NCI-H1092 (cell line): ENCODE measurements around the gene MORN1.
"Not testable (repeated sequence)": the region's sequence is repeated elsewhere in the genome, so short reads cannot be mapped to it uniquely, and the experiment has no call there.

ENCODE experiments used
- DNase-seq: peaks from one replicate; lab custom pipeline; 2025; lab: John Stamatoyannopoulos, UW

The MORN1 gene

GRCh38 chr1:2337081-2337480 is 54.3 kb downstream of the MORN1 start:
- no peak for DNase-seq

GRCh38 chr1:2336499-2336898 is 54.9 kb downstream of the MORN1 start:
- DNase-seq, result no peak

DNA sequence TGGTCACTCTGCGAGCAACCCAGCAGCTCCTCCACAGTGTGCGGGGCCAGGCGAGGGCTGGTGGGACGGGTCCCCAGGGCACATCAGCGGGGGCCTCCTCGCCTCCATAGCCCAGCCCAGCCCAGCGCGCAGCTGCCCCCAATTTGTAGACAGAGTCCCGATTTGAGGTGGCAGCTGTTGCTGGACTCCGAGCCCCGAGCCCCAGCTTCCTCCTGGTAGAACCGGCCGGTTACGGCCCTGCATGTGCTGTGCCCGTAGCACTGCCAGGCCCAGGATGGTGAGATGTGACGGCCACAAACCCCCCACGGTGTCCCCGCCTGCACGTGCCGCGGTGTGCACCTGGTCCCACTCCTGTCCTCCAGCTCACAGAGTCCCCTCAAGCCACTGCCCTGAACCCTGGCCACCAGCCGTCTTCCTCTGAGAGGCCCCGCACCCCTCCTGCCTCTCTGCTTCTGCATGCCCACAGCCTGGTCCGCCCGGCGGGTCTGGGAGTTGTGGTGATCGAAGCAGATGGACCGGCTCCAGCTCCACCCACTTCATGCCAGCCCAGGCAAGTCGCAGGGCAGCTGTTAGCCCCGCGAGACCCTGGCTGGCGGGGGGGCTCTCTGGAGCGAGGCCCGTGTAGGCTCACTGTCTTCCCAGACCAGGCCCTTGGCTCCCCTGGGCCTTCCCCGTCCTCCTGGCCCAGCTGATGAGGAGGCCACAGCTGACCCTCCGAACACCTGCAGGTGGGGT is 55.5 kb downstream of the MORN1 start:
- no peak for DNase-seq

DNA sequence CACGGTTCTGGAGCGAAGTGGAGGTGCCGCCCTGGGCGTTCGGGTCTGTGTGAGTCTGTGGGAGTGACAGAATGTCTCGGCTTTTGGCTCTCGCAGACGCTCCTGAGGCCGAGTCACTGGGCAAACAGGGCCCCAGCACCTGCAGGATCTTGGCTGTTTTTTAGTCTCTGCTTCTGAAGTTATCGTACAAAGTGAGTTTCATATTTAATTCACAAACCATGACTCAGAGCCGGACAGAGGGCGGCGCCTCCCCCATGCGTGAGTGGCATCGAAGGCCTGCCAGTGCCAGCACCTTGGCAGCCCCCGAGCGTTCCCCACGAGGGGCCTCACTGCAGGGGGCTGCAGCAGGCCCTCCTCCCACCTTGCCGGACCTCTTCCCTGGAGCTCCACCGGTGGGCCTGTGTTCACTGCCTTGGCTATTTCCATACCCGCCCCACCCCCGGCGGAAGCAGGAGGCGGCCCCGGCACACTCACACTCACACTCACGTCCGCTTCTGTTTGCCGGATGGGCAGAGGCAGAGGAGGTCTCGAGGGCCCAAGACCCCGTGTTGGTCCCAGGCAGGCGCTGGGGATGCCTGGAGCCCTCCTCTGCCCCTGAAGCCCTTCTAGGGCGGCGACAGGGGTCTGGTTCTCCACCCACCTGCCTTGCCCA is 56.3 kb downstream of the MORN1 start:
- no peak for DNase-seq

- no peak for DNase-seq
Measured at GRCh38 chr1:2334366-2334765, 57.0 kb downstream of the MORN1 start.

DNA sequence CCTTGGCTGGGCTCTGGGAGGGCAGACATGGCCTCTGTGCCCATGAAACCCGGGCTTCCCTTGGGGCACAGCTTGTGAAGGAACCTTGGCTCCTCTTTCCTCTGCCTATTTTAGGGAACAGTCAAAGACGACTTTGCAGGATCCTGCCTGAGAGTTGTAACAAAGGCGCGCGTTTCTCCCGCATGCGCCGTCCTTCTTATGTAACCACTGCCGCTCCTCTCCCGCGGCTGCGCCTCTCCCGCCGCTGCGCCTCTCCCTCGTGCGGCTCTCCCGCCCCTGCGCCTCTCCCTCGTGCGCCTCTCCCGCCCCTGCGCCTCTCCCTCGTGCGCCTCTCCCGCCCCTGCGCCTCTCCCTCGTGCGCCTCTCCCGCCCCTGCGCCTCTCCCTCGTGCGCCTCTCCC is 59.8 kb downstream of the MORN1 start:
- not testable (repeated sequence) for DNase-seq

GRCh38 chr1:2331200-2331544 is 60.2 kb downstream of the MORN1 start:
- DNase-seq, result no peak

- DNase-seq, result no peak
Measured at GRCh38 chr1:2330519-2331199, 60.7 kb downstream of the MORN1 start.

DNA sequence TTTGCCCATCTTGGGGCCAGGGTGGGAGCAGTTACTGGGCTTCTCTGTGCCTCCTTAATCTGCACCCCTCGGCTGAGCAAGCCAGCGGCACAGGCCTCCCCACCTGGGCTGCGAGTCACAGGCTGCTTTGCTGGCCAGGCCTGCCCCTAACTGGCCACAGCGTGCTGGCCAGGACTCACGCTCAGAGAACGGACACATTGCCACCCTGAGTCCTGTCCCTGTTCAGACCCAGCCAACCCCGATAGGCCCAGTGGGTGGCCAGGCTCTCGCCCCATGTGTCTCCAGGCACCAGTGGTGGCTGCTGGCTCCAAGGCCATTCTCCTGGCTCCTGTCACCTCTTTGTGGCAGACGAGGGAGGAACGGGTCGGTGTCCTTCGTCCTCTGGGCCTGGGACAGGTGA is 61.3 kb downstream of the MORN1 start:
- DNase-seq, result no peak

- DNase-seq, result no peak
Measured at GRCh38 chr1:2328676-2329455, 62.5 kb downstream of the MORN1 start.

- no peak for DNase-seq
Measured at GRCh38 chr1:2327841-2328240, 63.5 kb downstream of the MORN1 start.

- DNase-seq, result not testable (repeated sequence)
Measured at GRCh38 chr1:2327162-2327561, 64.2 kb downstream of the MORN1 start.

DNA sequence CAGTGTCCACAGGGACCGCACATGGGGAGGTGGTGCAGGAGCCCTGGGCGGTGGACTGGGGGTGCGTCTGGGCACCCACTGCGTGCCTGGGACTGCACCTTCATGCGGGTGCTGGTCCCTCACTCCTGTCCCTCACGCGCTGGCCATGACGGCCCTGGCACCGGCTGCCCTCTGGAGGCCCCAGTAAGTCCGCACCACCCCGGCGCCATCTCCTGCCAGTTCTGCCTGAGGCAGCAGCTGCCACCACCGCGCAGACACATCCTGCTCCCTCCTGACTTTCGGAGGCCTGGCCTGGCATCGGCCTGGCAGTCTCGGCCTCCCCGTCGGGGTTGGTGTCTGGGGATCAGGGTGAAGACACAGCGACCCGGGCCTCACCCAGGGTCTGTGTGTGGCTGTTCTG is 64.8 kb downstream of the MORN1 start:
- no peak for DNase-seq

GRCh38 chr1:2324553-2325366 is 66.6 kb downstream of the MORN1 start:
- no peak for DNase-seq

- DNase-seq, result no peak
Measured at GRCh38 chr1:2323451-2323974, 67.8 kb downstream of the MORN1 start.

- no peak for DNase-seq
Measured at GRCh38 chr1:2322581-2323211, 68.7 kb downstream of the MORN1 start.

DNA sequence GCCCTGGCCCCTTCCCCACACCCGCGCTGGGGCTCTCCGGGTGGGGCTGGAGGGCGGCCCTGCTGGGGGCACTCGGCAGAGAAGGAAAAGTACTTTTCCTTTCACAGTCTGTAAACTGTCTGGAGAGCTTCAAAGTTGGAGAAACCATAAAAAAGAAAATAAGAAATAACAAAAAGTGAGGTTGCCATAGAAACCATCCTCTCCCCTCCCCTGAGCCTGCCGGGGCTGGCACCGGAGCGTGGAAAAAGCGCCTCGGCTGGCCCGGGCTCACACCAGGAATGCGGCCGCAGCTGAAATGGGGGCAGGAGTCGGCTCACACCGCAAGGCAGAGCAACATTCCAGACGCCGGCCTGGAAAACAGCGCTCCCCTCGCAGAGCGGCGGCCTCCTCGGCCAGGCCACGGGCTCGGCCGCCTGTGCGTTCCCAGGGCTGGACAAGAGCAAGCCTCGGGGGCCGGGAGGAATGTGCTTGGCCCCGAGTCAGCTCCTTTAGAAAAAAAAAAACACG is 69.2 kb downstream of the MORN1 start:
- DNase-seq, result no peak

- DNase-seq, result no peak
Measured at GRCh38 chr1:2320760-2321667, 70.3 kb downstream of the MORN1 start.

GRCh38 chr1:2320006-2320405 is 71.3 kb downstream of the MORN1 start:
- DNase-seq, result no peak

- DNase-seq, result no peak
Measured at GRCh38 chr1:2319291-2319690, 72.1 kb downstream of the MORN1 start.
